Suprapubic skin (tissue), 4 donors: Measurements from ENCODE around the gene PTPRN2. TPM values are rescaled to one million over a fixed set of nuclear protein-coding genes. Genes with fewer than 3 reads are reported as not detected.

Experiments used
- DNase-seq, 2 donors: peaks; one replicate each; pipeline ENCODE4 v3.0.0-alpha.2; 2019; ENCODE audit warnings: low spot score in 2 of 2
- H3K27ac ChIP-seq: fragments of 200-600 bp; sonication (generic); one replicate; pipeline ENCODE4 v1.5.1; 2019
- H3K27me3 ChIP-seq: fragments of 200-600 bp; sonication (generic); one replicate; pipeline ENCODE4 v1.5.1; 2019
- H3K36me3 ChIP-seq: fragments of 200-600 bp; sonication (generic); one replicate; pipeline ENCODE4 v1.5.1; 2019
- H3K4me1 ChIP-seq: fragments of 200-600 bp; sonication (generic); one replicate; pipeline ENCODE4 v1.5.1; 2019
- H3K4me3 ChIP-seq: fragments of 200-600 bp; sonication (generic); one replicate; pipeline ENCODE4 v1.5.1; 2019; ENCODE audit warnings: mild to moderate bottlenecking
- H3K9me3 ChIP-seq: fragments of 200-600 bp; sonication (generic); one replicate; pipeline ENCODE4 v1.5.1; 2019
- CTCF ChIP-seq, 2 donors: fragments of 200-600 bp in 1 of 2; fragments of 450-650 bp in 1 of 2; sonication (generic) in 1 of 2; IDR thresholded peaks; one replicate each; pipeline ENCODE4 v1.5.1; 2016 to 2019; ENCODE audit warnings: antibody characterized with exemption in 2 of 2, mild to moderate bottlenecking in 1 of 2, moderate library complexity in 1 of 2
- EP300 ChIP-seq: sonication (generic); formaldehyde crosslinking; IDR thresholded peaks from one replicate; pipeline ENCODE4 v1.6.1; 2017; ENCODE audit warnings: antibody characterized with exemption
- POLR2A ChIP-seq, 2 donors: fragments of 450-650 bp; IDR thresholded peaks; one replicate each; pipeline ENCODE4 v1.6.1; 2017; ENCODE audit warnings: antibody characterized with exemption in 2 of 2, mild to moderate bottlenecking in 2 of 2, moderate library complexity in 2 of 2
- POLR2AphosphoS5 ChIP-seq, 3 donors: sonication (generic); formaldehyde crosslinking; IDR thresholded peaks; one replicate each; pipeline ENCODE4 v1.6.1; 2017; ENCODE audit warnings: antibody characterized with exemption in 3 of 3
- WGBS: methylation state at CpG from one replicate; pipeline ENCODE4 v1.1.5; 2018; 5-methylcytosine and 5-hydroxymethylcytosine counted together
- total RNA-seq, 4 donors: library from RNA; depleted of rRNA; stranded (reverse); fragments of >200 nt; gene quantifications; one replicate each; pipeline ENCODE4 v1.1.0, GENCODE V29; 2016

Gene PTPRN2
- total RNA-seq, 4 donors from 2014 or later = 0.23 to 1.8 (median 1.3) TPM

- Histone ChIP-seq H3K36me3 (no peaks in the 10 kb centered on the region), H3K4me3 (no peak overlapping the region), H3K27me3 (no peaks in the 10 kb centered on the region), H3K4me1 (no peaks in the 10 kb centered on the region), H3K27ac (no peak overlapping the region), H3K9me3 (no peaks in the 10 kb centered on the region)
- DNase-seq = no peak
- no peak for TF ChIP-seq POLR2AphosphoS5 (IDR thresholded peaks at IDR 0.05)
- no peak for TF ChIP-seq EP300
- TF ChIP-seq POLR2A (IDR thresholded peaks at IDR 0.05) = no peak
- no peak for TF ChIP-seq CTCF (IDR thresholded peaks at IDR 0.05)
- 77% methylated on average over 13 of the region's 26 CpGs for WGBS
These were observed 770.9 kb downstream of the PTPRN2 start for GRCh38 chr7:157816526-157817250.

GRCh38 chr7:157816086-157816485 lies 771.5 kb downstream of the PTPRN2 start:
- H3K9me3 ChIP-seq = no peaks in the 10 kb centered on the region
- H3K4me1 ChIP-seq = no peaks in the 10 kb centered on the region
- no peak for DNase-seq
- H3K27me3 ChIP-seq = no peaks in the 10 kb centered on the region
- no peak overlapping the region for H3K27ac ChIP-seq
- 25% methylated on average over 4 of the region's 12 CpGs for WGBS
- TF ChIP-seq POLR2AphosphoS5 (IDR thresholded peaks at IDR 0.05) = no peak
- TF ChIP-seq EP300 = no peak
- no peaks in the 10 kb centered on the region for H3K36me3 ChIP-seq
- no peak overlapping the region for H3K4me3 ChIP-seq

- no peaks in the 10 kb centered on the region for H3K4me1 ChIP-seq
- no peak overlapping the region for H3K4me3 ChIP-seq
- no peak for TF ChIP-seq CTCF (IDR thresholded peaks at IDR 0.05)
- TF ChIP-seq POLR2A (IDR thresholded peaks at IDR 0.05) = no peak
- TF ChIP-seq EP300 = no peak
- no peak for TF ChIP-seq POLR2AphosphoS5 (IDR thresholded peaks at IDR 0.05)
- no peaks in the 10 kb centered on the region for H3K9me3 ChIP-seq
- no peak overlapping the region for H3K27ac ChIP-seq
- no peaks in the 10 kb centered on the region for H3K27me3 ChIP-seq
- WGBS = 57% methylated on average over 8 of the region's 10 CpGs
- DNase-seq = no peak
- H3K36me3 ChIP-seq = no peaks in the 10 kb centered on the region
These were observed 772.0 kb downstream of the PTPRN2 start for GRCh38 chr7:157815706-157816022.

GRCh38 chr7:157814931-157815705 lies 772.5 kb downstream of the PTPRN2 start:
- H3K4me1 ChIP-seq = no peaks in the 10 kb centered on the region
- no peak for TF ChIP-seq EP300
- TF ChIP-seq POLR2AphosphoS5 (IDR thresholded peaks at IDR 0.05) = no peak
- no peak for TF ChIP-seq CTCF (IDR thresholded peaks at IDR 0.05)
- no peak for TF ChIP-seq POLR2A (IDR thresholded peaks at IDR 0.05)
- 76% methylated on average over 17 of the region's 28 CpGs for WGBS

GRCh38 chr7:157813741-157814661 lies 773.6 kb downstream of the PTPRN2 start:
- H3K4me1 ChIP-seq = no peaks in the 10 kb centered on the region
- H3K4me3 ChIP-seq = no peak overlapping the region
- no peak for DNase-seq
- H3K27me3 ChIP-seq = no peaks in the 10 kb centered on the region
- H3K36me3 ChIP-seq = no peaks in the 10 kb centered on the region
- 85% methylated on average over 29 of the region's 46 CpGs for WGBS
- TF ChIP-seq CTCF (IDR thresholded peaks at IDR 0.05) (no peak), POLR2AphosphoS5 (IDR thresholded peaks at IDR 0.05) (no peak), POLR2A (IDR thresholded peaks at IDR 0.05) (no peak), EP300 (no peak)
- H3K9me3 ChIP-seq = no peaks in the 10 kb centered on the region
- H3K27ac ChIP-seq = no peak overlapping the region

More at GRCh38 chr7:157814931-157815705, 772.5 kb downstream of the PTPRN2 start:
- no peak for DNase-seq
- Histone ChIP-seq H3K27ac (no peak overlapping the region), H3K36me3 (no peaks in the 10 kb centered on the region), H3K27me3 (no peaks in the 10 kb centered on the region), H3K9me3 (no peaks in the 10 kb centered on the region), H3K4me3 (no peak overlapping the region)
